Fibroblast of skin of right biceps (primary cell): ENCODE measurements around the gene OR6T1.

Experiments used
- DNase-seq: peaks from one replicate; pipeline ENCODE4 v3.0.0-alpha.2; 2013

OR6T1 gene

GRCh38 chr11:123943738-123944137 is at the start of gene OR6T1:
TSS of gene OR6T1 (minus strand) at chr11:123943838. CDS start at chr11:123943838, 0 bp downstream.
- DNase-seq, result no peak

GRCh38 chr11:123979311-123979710 is 35.7 kb upstream of the OR6T1 start:
- DNase-seq, result no peak

GRCh38 chr11:123977731-123978347 is 34.2 kb upstream of the OR6T1 start, which contains the start of gene OR10S1:
TSS of gene OR10S1 (minus strand) at chr11:123977781. CDS start at chr11:123977664, 117 bp downstream.
- no peak for DNase-seq

- no peak for DNase-seq
Measured at GRCh38 chr11:123976770-123977560, 33.3 kb upstream of the OR6T1 start.

- DNase-seq, result peak; percentile 76
Measured at GRCh38 chr11:123973816-123974215, 30.2 kb upstream of the OR6T1 start.

GRCh38 chr11:123956752-123957151 is 13.1 kb upstream of the OR6T1 start:
- DNase-seq, result no peak

- no peak for DNase-seq
Measured at GRCh38 chr11:123945132-123945531, 1.5 kb upstream of the OR6T1 start.

- DNase-seq, result no peak
Measured at GRCh38 chr11:123942413-123942812, 1.2 kb downstream of the OR6T1 start.

- no peak for DNase-seq
Measured at GRCh38 chr11:123939317-123939716, 4.3 kb downstream of the OR6T1 start, which contains the start of gene OR4D5. TSS of gene OR4D5 (plus strand) at chr11:123939617. CDS start at chr11:123939617, 0 bp downstream.

GRCh38 chr11:123924027-123924426 is 19.6 kb downstream of the OR6T1 start:
- no peak for DNase-seq

- DNase-seq, result no peak
Measured at GRCh38 chr11:123920943-123921342, 22.7 kb downstream of the OR6T1 start.

GRCh38 chr11:123905826-123906225 is 37.8 kb downstream of the OR6T1 start:
- DNase-seq, result no peak

GRCh38 chr11:123904932-123905331 is 38.7 kb downstream of the OR6T1 start:
- no peak for DNase-seq

- no peak for DNase-seq
Measured at GRCh38 chr11:123903932-123904331, 39.7 kb downstream of the OR6T1 start.

- no peak for DNase-seq
Measured at GRCh38 chr11:123901867-123902266, 41.8 kb downstream of the OR6T1 start, which contains the start of gene OR8D4. TSS of gene OR8D4 (plus strand) at chr11:123902167. CDS start at chr11:123906432, 4,265 bp downstream.

- DNase-seq, result no peak
Measured at GRCh38 chr11:123899792-123900191, 43.8 kb downstream of the OR6T1 start.
